Brain microvascular endothelial cell (primary cell): Measurements from ENCODE around the gene C12orf76.

Experiments
- DNase-seq: peaks from one replicate; pipeline ENCODE4 v3.0.0-alpha.2; 2020
- H3K27ac ChIP-seq: fragments of 250-450 bp; sonication (Bioruptor Pico); 2 replicates; pipeline ENCODE4 v1.5.1; 2020; ENCODE audit warnings: mild to moderate bottlenecking, moderate library complexity
- H3K27me3 ChIP-seq: fragments of 250-450 bp; sonication (Bioruptor Pico); replicated peaks from 2 replicates; pipeline ENCODE4 v1.5.1; 2020; ENCODE audit warnings: mild to moderate bottlenecking
- H3K36me3 ChIP-seq: fragments of 250-450 bp; sonication (Bioruptor Pico); replicated peaks from 2 replicates; pipeline ENCODE4 v1.5.1; 2020; ENCODE audit warnings: mild to moderate bottlenecking
- H3K4me3 ChIP-seq: 2 replicates; pipeline ENCODE4 v1.5.1; 2011; ENCODE audit warnings: low read depth, mild to moderate bottlenecking, control low read depth, low read length, moderate library complexity
- in situ Hi-C: cut with HindIII; loops from 2 replicates; pipeline ENCODE4 v1.10.0; 2017; ENCODE audit warnings: low sequenced_read_pairs, low pct_ligation_motif_present
- TF ChIP-seq, protein P1 (sequence below): IDR thresholded peaks from 2 replicates; pipeline ENCODE4 v1.5.1; 2011; ENCODE audit warnings: low read depth, mild to moderate bottlenecking, moderate library complexity, low read length, control low read depth, inconsistent platforms; ENCODE audit errors: missing control alignments

The C12orf76 gene

DNA sequence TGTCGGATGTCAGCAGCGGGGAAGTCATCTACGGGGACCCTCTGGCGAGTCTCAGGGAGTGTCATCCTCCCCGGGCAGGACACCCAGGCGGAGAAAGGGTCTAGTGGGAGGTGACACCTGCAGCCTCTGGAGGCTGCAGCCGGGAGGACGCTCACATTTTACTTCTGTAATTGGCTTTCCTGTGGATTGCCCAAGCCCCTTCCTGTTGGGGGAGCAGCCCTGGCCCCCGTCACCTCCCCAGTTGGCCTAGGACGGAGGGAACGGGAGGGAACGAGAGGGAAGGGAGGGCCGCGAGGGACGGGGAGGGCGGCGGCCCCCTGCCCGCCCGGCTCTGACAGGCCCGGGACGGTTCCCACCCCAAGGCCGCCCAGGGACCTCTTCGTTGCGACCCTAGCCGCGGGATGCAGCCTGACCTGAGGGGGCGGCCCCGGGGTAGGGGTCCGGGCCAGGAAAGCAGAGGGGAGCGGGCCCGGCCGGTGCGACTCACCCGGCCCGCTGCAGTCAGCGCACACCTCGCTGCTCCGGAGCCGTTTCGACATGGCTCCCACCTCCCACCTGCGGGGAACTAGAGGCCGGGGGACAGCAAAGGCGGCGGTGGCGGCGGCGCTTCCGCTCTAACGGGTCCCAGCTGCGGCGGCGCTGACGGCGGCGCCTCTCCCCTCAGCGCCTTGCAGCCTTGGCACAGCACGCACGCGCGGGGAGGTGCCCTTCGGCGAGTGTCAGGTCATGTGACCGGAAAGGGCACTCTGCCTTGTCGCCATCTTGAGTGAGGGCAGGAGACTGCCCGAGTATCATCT is 52.4 kb downstream of the C12orf76 start, which contains the start of gene GIT2:
TSS of gene GIT2 (minus strand) at position 683 of the 797 bp plus-strand sequence. CDS start at position 539, 144 bp downstream.
- Histone ChIP-seq H3K4me3 (peak within 1 kb of the TSS; percentile 93), H3K27ac (peak within 1 kb of the TSS; percentile 0), H3K36me3 (no peaks in the 10 kb centered on the region), H3K27me3 (no peaks in the 10 kb centered on the region)
- DNase-seq = peak; percentile 87
- TF ChIP-seq, protein P1, sequence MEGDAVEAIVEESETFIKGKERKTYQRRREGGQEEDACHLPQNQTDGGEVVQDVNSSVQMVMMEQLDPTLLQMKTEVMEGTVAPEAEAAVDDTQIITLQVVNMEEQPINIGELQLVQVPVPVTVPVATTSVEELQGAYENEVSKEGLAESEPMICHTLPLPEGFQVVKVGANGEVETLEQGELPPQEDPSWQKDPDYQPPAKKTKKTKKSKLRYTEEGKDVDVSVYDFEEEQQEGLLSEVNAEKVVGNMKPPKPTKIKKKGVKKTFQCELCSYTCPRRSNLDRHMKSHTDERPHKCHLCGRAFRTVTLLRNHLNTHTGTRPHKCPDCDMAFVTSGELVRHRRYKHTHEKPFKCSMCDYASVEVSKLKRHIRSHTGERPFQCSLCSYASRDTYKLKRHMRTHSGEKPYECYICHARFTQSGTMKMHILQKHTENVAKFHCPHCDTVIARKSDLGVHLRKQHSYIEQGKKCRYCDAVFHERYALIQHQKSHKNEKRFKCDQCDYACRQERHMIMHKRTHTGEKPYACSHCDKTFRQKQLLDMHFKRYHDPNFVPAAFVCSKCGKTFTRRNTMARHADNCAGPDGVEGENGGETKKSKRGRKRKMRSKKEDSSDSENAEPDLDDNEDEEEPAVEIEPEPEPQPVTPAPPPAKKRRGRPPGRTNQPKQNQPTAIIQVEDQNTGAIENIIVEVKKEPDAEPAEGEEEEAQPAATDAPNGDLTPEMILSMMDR = no peak
- in situ Hi-C loops = no loop called here

DNA sequence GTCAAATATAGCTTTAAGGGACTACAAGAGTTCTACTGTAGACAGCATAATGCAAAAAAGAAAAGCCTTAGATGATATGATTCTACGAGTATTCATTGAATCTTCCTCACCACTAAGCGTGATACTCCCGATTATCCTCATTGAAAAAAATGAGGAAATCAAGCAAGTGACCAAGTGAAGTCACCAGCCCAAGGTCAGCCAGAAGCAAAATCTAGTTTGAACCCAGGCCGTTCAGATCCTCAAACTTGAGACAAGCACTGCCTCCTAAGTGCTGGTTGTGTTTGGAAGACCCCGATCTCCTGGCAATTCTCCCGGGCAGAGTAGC is 53.0 kb downstream of the C12orf76 start:
- DNase-seq = no peak
- TF ChIP-seq, protein P1 = no peak
- Histone ChIP-seq H3K27ac (no peak overlapping the region), H3K36me3 (no peaks in the 10 kb centered on the region), H3K4me3 (peak overlapping the region; percentile 93), H3K27me3 (no peaks in the 10 kb centered on the region)
- in situ Hi-C loops = no loop called here

DNA sequence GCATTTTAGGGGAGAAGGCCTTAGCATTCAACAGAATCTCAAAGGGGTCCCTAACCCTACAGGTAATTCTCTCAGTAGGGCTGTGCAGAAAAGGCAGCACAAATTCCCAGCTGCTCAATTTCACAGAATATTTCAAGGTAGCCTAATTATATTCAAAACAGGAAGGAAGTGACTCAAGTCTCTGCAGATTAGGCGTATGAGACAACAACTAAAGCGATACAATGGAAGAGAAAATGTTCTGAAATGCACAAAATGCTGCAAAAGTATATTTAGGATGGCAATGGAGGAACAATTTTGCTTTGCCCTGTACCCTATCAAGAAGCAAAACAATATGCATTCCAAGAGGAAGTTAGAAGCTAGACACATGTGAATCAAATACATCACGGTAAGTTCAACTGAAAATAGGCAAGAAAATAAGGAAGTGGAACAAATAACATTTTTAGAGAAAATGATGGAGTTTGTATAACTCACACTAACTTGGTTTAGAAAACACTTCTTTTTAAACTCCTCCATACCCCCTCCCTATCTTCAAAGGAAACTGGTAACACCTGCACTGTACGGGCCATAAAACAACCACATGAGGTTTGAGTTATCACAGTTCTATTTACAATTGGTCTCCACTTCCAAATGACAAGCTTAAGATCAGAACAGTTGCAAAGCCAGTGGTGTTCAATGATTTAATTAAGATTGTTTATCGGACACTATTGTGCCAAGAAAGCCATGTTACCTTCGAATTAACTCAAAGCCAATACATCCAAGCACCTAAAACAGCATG is 53.7 kb downstream of the C12orf76 start:
- H3K4me3 ChIP-seq = peak overlapping the region; percentile 93
- TF ChIP-seq, protein P1 = no peak

DNA sequence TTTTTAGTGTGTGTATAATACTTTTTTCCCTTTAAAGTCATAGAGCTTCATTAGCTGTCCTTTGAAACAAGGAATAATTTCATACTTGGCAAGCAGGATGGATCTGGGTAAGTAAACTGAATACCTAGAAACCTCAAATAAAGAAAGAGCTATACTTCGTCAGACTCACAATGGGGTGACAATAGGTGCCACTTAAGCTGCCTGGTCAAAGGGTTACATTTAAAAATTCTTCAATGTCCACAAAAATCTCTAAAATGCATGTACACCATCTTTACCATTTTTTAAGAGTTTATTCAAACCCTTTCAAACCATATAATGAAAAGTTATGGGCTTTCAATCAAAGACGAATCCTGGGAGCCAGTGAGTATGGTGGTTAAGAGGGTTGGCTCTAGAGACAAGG is 55.2 kb downstream of the C12orf76 start:
- Histone ChIP-seq H3K36me3 (peaks cover 6% of the 10 kb centered on the region), H3K27me3 (no peaks in the 10 kb centered on the region), H3K4me3 (no peak overlapping the region), H3K27ac (no peak overlapping the region)
- in situ Hi-C loops = no loop called here
- DNase-seq = no peak
- TF ChIP-seq, protein P1 = no peak

More for the DNA sequence above, 53.7 kb downstream of the C12orf76 start:
- Histone ChIP-seq H3K27ac (no peak overlapping the region), H3K36me3 (no peaks in the 10 kb centered on the region), H3K27me3 (no peaks in the 10 kb centered on the region)
- in situ Hi-C loops = no loop called here
- DNase-seq = no peak

DNA sequence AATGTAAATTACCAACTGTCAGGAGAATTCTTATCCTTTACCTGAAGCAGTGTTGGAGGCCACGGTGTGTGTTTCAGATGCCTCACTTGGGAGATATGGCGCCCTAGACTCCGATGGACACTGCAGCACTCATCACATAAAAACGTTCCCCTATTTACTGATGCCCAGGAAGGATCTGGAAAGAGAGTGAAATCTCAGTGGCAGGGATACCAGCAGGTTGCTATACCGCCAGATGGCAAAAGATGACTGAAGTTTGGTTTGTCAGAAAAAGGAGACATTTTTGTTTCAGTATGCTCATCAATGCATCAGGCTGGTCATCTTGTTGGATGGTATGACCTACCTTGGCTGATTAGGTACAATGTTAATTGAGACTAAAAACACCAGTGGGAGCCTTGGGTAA is 56.7 kb downstream of the C12orf76 start:
- H3K27ac ChIP-seq = no peak overlapping the region
- in situ Hi-C loops = no loop called here
- TF ChIP-seq, protein P1 = no peak
- no peak overlapping the region for H3K4me3 ChIP-seq
- H3K27me3 ChIP-seq = no peaks in the 10 kb centered on the region
- H3K36me3 ChIP-seq = peaks cover 14% of the 10 kb centered on the region
- DNase-seq = no peak
